Skin of body (tissue), 2 donors: ENCODE results near the gene CCDC93. TPM values are rescaled to one million over a fixed set of nuclear protein-coding genes. Genes with fewer than 3 reads are reported as not detected.

Source experiments
- DNase-seq: peaks from one replicate; lab custom pipeline; 2025; lab: John Stamatoyannopoulos, UW
- total RNA-seq: library from RNA; depleted of rRNA; stranded (reverse); fragments of >200 nt; gene quantifications from one replicate; pipeline ENCODE4 v1.2.3, GENCODE V29; 2014

The CCDC93 gene, protein sequence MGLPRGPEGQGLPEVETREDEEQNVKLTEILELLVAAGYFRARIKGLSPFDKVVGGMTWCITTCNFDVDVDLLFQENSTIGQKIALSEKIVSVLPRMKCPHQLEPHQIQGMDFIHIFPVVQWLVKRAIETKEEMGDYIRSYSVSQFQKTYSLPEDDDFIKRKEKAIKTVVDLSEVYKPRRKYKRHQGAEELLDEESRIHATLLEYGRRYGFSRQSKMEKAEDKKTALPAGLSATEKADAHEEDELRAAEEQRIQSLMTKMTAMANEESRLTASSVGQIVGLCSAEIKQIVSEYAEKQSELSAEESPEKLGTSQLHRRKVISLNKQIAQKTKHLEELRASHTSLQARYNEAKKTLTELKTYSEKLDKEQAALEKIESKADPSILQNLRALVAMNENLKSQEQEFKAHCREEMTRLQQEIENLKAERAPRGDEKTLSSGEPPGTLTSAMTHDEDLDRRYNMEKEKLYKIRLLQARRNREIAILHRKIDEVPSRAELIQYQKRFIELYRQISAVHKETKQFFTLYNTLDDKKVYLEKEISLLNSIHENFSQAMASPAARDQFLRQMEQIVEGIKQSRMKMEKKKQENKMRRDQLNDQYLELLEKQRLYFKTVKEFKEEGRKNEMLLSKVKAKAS
- total RNA-seq: 34.7 TPM

DNA sequence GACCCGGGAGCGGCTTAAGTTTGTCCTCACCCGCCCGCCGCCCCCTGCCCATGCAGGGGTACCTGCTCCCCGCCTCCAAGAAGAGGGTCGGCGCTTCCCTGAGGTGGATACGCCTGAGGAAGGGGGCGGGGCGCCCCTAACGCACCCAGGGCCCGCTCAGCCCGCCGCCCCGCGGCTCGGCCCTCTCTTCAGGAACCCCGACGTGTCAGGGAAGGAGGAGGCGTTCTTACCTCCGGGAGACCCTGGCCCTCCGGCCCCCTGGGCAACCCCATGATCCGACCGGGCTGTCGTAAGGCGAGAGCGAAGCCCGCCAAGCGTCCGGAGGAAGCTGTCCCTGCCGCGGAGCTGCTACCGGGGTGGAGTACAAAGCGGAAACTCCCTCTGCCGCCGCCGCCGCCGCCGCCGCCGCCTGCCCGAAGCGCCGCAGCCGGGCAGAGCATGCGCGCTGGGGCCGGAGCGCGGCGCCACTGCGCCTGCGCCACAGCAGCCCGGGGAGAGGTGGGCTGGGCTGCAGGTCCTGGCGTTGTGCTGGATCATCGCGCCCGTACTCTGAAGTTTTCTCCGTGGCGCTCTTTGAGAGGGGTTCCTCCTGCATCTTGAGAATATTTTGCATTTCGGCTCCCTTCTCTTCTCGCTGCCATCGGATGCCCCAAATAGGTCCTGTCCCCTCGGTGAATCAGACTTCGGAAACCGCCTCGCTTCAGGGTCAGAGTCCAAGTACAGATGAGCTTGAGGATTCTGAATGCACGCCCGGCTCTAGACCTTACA, at the start of gene CCDC93:
Gene CCDC93 (minus strand): TSS at position 347 of the 768 bp plus-strand sequence. CDS start 75 bp downstream, at position 272.
- peak; percentile 63 for DNase-seq

GRCh38 chr2:118062669-118063068, 48.8 kb upstream of the CCDC93 start:
- DNase-seq: no peak

- peak; percentile 26 for DNase-seq
Measured at GRCh38 chr2:118062048-118062447, 48.2 kb upstream of the CCDC93 start.

DNA sequence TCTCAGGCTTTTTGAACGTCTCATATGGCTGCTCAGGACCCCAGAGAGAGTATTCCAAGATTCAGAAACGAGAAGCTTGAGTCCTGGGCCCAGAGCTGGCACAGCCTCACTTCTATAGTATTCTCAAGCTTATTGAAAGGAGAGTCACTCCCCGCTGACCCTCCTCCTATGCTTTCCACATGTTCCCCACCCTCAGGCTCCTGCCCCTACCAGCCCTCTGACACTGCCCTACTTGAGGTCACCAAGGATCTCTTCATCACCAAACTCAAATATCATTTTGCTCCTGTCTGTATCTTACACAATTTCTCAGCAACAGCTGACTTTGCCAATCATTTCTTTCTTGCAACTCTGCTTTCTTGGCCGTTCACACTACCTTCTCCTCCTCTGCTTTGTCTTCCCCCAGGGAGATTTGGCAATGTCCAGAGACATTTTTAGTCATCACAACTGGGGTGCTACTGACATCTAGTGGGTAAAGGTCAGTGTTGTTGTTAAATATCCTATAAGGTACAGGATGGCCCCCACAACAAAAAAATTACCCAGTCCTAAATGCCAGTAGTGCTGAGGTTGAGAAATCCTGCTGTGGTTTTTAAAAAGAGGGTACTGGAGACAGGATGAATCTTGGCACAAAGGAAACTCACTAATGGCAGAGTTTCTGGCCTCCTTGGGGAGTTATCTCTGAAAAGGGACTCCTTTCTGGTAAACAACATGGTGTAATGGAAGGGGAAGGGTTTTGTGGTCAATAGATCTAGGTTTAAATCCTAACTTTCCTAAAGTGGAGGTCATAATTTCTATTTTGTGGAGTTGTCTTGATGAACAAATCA, 47.5 kb upstream of the CCDC93 start:
- DNase-seq: peak; percentile 9

DNA sequence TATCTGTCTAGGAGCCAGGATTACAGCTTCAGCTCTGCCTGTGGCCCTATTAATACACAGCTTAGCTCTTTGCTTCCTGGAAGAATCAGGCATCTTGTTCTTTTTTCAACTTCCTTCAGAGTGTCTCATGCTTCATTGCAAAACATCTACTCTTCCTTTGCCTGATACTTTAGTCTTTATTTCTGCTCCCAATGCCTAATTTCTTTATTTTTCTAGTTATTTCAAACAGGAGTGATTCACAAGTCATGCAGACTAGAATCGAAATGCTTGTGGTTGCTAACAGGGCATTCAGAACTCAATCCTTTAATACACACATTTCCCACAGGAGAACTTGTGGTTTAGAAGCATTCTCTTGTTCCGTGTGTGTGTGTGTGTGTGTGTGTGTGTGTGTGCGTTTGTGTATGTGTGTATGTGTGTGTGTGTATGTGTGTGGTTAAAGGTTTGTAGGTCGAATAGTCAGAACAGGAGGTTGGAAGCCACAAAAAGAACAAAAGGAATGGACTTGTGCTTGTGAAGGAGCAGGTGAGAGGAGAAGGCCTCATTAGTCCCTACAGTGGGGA, 46.1 kb upstream of the CCDC93 start:
- no peak for DNase-seq

GRCh38 chr2:118058951-118059350, 45.1 kb upstream of the CCDC93 start:
- DNase-seq: no peak

GRCh38 chr2:118056801-118057200, 42.9 kb upstream of the CCDC93 start:
- DNase-seq: no peak

DNA sequence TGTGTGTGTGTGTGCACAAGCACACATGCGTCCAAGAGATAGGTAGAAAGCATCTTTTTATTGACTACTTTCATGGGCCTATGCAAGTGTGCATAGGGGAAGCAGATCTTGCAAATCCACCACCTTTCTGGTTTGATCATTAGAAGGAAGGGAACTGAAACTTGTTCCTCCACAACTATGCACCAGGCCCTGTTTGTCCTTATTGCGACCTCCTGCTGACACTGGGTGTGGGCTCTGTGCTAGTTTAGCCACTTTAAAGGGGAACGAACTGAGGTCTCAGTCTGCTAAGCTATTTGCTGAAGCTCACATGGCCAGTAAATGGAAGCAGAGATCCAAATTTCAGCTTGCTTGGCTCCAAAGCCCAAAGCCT, 42.3 kb upstream of the CCDC93 start:
- DNase-seq: no peak

- no peak for DNase-seq
Measured at GRCh38 chr2:118055512-118056164, 41.8 kb upstream of the CCDC93 start.

- no peak for DNase-seq
Measured at GRCh38 chr2:118054213-118055008, 40.5 kb upstream of the CCDC93 start.

DNA sequence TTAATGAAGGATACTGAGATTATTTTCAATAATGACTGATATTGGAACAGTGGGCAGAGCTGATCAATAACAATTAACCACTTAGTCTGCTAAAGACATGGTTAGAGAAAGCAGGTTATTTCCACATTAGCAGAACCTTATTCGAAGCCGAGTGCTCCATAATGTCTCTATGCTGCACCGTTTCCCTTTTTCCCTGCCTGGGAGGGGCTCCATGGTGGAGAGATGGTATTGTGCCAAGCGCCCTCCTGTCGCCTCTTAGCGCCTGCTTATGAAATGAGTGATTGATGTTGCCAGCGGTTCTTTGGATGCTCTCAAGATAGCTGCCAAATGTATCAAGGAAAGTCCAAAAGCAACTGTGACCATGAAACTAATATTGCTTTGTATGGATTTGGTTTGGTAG, 39.8 kb upstream of the CCDC93 start:
- no peak for DNase-seq

DNA sequence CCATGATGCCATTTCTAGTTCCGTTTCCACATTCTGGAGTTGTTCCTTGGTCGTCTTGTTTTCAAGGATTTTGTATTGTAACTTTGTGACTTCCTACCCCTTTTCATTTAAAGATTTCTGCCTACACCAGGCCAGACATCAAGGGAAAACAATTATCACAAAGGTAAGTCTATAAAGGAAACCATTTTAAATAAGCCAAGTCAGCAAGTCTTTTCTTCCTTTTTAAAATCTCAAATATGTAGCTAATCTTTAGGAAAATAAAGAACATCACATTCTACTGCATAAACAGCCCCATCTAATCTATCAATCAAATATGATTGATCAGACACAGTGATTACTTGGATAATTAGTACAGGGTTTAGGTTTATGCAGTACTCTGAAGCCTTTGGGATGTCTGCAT, 38.6 kb upstream of the CCDC93 start:
- DNase-seq: no peak

DNA sequence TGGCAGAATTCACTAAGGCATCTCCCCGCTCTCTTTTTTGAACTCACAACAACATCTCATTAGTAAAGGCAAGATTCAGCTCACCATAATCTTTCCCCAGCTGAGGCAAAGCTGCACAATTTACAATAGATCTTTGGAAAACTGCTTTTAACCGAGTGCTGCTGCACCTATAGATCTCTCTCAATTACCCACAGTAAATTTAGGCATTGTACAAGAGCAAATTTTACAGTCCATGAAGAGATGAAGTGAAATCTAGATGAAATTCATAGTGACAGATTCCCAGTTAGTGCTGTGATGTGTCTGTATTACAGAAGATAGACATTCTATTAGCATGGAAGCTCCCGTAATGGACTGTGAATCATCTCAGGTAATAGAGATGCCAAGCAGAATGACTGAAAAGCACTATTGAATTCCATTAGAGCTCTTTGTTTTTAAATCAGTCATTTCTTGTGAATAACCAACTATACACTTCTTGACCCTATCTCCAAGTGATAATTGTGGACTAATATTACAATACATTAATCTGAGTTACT, 38.0 kb upstream of the CCDC93 start:
- DNase-seq: no peak

DNA sequence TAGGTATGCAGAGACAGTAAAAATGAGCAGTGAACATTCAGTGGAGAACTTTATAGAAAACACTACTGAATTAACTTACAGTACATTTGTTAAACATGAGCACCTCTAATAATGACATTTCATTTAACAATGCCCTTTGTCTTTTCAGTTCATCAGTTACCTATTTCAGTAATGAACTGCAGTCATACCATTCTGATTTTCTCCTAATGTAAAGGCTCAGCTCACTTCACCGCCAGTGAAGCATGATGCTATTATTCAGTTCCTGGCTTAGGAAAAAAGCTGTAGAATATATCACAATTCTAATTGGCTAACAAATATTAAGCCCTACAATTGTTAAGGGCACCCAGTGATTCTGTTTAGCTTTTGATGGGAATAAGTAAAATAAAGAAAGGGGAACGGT, 37.1 kb upstream of the CCDC93 start:
- no peak for DNase-seq

GRCh38 chr2:118050386-118050785, 36.5 kb upstream of the CCDC93 start:
- peak; percentile 78 for DNase-seq

GRCh38 chr2:118049816-118050140, 35.9 kb upstream of the CCDC93 start:
- no peak for DNase-seq

DNA sequence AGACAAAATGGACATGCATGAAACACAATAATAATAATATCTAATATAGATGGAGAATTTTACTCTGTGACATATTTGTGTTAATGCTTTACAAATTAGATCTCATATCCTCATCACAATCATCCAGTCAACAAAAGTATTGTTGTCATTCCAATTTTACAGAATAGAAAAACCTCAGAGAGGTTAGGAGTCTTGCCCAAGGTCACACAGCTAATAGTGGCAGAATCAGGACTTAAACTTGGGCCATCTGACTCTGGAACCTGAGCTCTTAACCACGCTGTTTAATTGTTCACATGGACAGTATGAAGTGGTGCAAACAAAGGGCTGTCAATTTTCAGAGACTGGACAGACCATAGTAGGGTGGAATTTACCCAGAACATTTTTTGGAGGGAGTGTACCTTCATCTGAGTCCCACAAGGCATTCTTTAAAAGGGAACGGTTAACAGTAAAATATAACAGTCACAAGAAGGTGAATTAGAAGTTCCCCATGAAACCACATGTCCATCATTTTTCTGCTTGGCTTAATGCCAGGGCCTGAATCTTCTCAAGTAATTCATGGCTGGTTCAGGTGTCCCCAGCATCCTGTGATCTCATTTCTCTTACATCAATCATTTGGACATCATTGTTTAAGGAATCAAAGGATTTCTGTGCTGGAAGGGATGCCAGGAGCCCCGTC, 35.4 kb upstream of the CCDC93 start:
- DNase-seq: no peak

- no peak for DNase-seq
Measured at GRCh38 chr2:118048401-118048800, 34.5 kb upstream of the CCDC93 start.

- peak; percentile 22 for DNase-seq
Measured at GRCh38 chr2:118047380-118047826, 33.5 kb upstream of the CCDC93 start.
